SH-SY5Y (cell line): ENCODE data around the gene ARHGAP33.

Experiments used
- GATA2 ChIP-seq: IDR thresholded peaks from 2 replicates; pipeline ENCODE4 v1.6.1; 2011; ENCODE audit warnings: mild to moderate bottlenecking, low read depth, low read length
- GATA3 ChIP-seq: IDR thresholded peaks from 2 replicates; pipeline ENCODE4 v1.6.1; 2011; ENCODE audit warnings: low read depth, mild to moderate bottlenecking, low read length, moderate library complexity

- TF ChIP-seq GATA2 (no peak), GATA3 (no peak)
These were observed 19.6 kb upstream of the ARHGAP33 start for GRCh38 chr19:35755550-35756376.
